Measurements from ENCODE around the gene TBC1D4.

TBC1D4 gene

DNA sequence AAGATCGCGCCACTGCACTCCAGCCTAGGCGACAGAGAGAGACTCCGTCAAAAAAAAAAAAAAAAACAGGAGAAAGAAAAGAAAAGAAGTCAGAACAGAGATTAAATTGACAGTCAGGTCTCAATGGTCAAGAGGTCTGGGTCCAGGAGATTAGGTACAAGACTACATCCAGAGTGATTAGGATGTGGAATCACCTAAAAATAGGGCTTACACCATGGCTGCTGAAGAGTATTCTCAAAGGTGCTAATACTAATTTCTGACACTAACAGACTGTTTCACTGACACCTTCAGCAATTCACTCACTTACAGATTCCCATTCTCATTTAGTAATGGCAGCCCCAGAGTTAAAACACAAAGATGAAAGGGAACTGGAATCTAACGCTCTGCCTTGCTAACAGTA is 91.7 kb downstream of the TBC1D4 start:
- no CpG with 5 or more reads among the region's 5 CpGs for WGBS (ENCODE audit: insufficient coverage, insufficient read length)
- no peak overlapping the region for H3K4me3 ChIP-seq (ENCODE audit: low read length)
- DNase-seq (ENCODE audit: low read depth, low spot score): no peak

DNA sequence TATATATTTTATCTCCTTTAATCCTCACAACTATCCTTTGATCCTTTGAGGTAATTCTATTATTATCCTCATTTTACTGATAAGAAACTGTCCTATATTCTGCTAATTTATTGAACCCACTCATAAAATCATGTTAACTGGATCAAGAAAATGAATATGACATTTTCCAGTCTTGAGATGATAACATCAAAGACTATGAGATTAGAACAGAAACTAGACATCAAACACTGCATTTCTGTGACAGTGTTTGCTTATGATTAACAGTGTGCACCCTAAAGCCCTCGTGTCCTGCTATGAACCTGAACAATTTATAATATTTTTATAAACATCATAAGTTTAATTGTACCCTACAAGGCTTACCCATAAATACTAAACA is 96.3 kb downstream of the TBC1D4 start:
- H3K27me3 ChIP-seq (ENCODE audit: control insufficient read depth, insufficient read depth, low read length): no peaks in the 10 kb centered on the region
- no peak for DNase-seq (ENCODE audit: low read depth, low spot score)
- no peaks in the 10 kb centered on the region for H3K9me3 ChIP-seq (ENCODE audit: control insufficient read depth, insufficient read depth, low read length)
- H3K36me3 ChIP-seq (ENCODE audit: control insufficient read depth, insufficient read depth, low read length): no peaks in the 10 kb centered on the region
- H3K4me1 ChIP-seq (ENCODE audit: control insufficient read depth, insufficient read depth, low read length): no peaks in the 10 kb centered on the region
- no peak overlapping the region for H3K27ac ChIP-seq (ENCODE audit: low read length)
- no peak overlapping the region for H3K4me3 ChIP-seq (ENCODE audit: low read length)
- WGBS (ENCODE audit: insufficient coverage, insufficient read length): no CpG with 5 or more reads among the region's 1 CpG

More for the DNA sequence above, 91.7 kb downstream of the TBC1D4 start:
- no peak overlapping the region for H3K27ac ChIP-seq (ENCODE audit: low read length)
- H3K4me1 ChIP-seq (ENCODE audit: control insufficient read depth, insufficient read depth, low read length): no peaks in the 10 kb centered on the region
- H3K27me3 ChIP-seq (ENCODE audit: control insufficient read depth, insufficient read depth, low read length): no peaks in the 10 kb centered on the region
- H3K9me3 ChIP-seq (ENCODE audit: control insufficient read depth, insufficient read depth, low read length): no peaks in the 10 kb centered on the region
- no peaks in the 10 kb centered on the region for H3K36me3 ChIP-seq (ENCODE audit: control insufficient read depth, insufficient read depth, low read length)

GRCh38 chr13:75384879-75385707 is 96.9 kb downstream of the TBC1D4 start:
- no peaks in the 10 kb centered on the region for H3K4me1 ChIP-seq (ENCODE audit: control insufficient read depth, insufficient read depth, low read length)
- WGBS (ENCODE audit: insufficient coverage, insufficient read length): no CpG with 5 or more reads among the region's 9 CpGs

DNA sequence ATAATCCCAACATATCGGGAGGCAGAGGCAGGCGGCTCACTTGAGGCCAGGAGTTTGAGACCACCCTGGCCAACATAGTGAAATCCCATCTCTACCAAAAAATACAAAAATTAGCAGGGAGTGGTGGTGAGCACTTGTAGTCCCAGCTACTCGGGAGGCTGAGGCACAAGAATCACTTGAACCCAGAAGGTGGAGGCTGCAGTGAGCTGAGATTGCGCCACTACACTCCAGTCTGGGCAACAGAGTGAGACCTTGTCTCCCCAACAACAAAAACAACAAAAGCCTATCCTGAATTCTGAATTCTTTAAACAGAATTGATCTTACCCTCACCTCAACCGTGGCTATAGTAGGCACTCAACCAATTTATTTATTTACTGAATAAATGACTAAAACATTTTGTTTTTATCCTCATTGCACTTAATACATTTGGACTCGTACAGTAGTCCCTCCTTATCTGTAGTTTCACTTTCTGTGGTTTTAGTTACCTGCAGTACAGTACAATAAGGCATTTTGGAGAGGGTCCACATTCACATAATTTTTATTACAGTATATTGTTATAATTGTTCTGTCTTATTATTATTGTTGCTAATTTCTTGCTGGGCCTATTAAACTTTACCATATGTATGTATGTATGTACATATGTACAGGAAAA is 98.8 kb downstream of the TBC1D4 start:
- Histone ChIP-seq H3K36me3 (ENCODE audit: control insufficient read depth, insufficient read depth, low read length) (no peaks in the 10 kb centered on the region), H3K9me3 (ENCODE audit: control insufficient read depth, insufficient read depth, low read length) (no peaks in the 10 kb centered on the region), H3K4me3 (ENCODE audit: low read length) (no peak overlapping the region), H3K27me3 (ENCODE audit: control insufficient read depth, insufficient read depth, low read length) (no peaks in the 10 kb centered on the region), H3K27ac (ENCODE audit: low read length) (no peak overlapping the region), H3K4me1 (ENCODE audit: control insufficient read depth, insufficient read depth, low read length) (no peaks in the 10 kb centered on the region)
- DNase-seq (ENCODE audit: low read depth, low spot score): no peak
- no CpG with 5 or more reads among the region's 6 CpGs for WGBS (ENCODE audit: insufficient coverage, insufficient read length)

More at GRCh38 chr13:75384879-75385707, 96.9 kb downstream of the TBC1D4 start:
- Histone ChIP-seq H3K36me3 (ENCODE audit: control insufficient read depth, insufficient read depth, low read length) (no peaks in the 10 kb centered on the region), H3K4me3 (ENCODE audit: low read length) (no peak overlapping the region), H3K27ac (ENCODE audit: low read length) (no peak overlapping the region), H3K9me3 (ENCODE audit: control insufficient read depth, insufficient read depth, low read length) (no peaks in the 10 kb centered on the region), H3K27me3 (ENCODE audit: control insufficient read depth, insufficient read depth, low read length) (no peaks in the 10 kb centered on the region)
- no peak for DNase-seq (ENCODE audit: low read depth, low spot score)

GRCh38 chr13:75378301-75378700 is 103.7 kb downstream of the TBC1D4 start:
- Histone ChIP-seq H3K4me3 (ENCODE audit: low read length) (no peak overlapping the region), H3K36me3 (ENCODE audit: control insufficient read depth, insufficient read depth, low read length) (no peaks in the 10 kb centered on the region), H3K27me3 (ENCODE audit: control insufficient read depth, insufficient read depth, low read length) (no peaks in the 10 kb centered on the region), H3K9me3 (ENCODE audit: control insufficient read depth, insufficient read depth, low read length) (no peaks in the 10 kb centered on the region), H3K4me1 (ENCODE audit: control insufficient read depth, insufficient read depth, low read length) (no peaks in the 10 kb centered on the region), H3K27ac (ENCODE audit: low read length) (no peak overlapping the region)
- DNase-seq (ENCODE audit: low read depth, low spot score): no peak
- WGBS (ENCODE audit: insufficient coverage, insufficient read length): no CpG with 5 or more reads among the region's 1 CpG

GRCh38 chr13:75376792-75377402 is 105.1 kb downstream of the TBC1D4 start:
- Histone ChIP-seq H3K4me1 (ENCODE audit: control insufficient read depth, insufficient read depth, low read length) (no peaks in the 10 kb centered on the region), H3K27me3 (ENCODE audit: control insufficient read depth, insufficient read depth, low read length) (no peaks in the 10 kb centered on the region), H3K36me3 (ENCODE audit: control insufficient read depth, insufficient read depth, low read length) (no peaks in the 10 kb centered on the region), H3K4me3 (ENCODE audit: low read length) (no peak overlapping the region), H3K27ac (ENCODE audit: low read length) (no peak overlapping the region), H3K9me3 (ENCODE audit: control insufficient read depth, insufficient read depth, low read length) (no peaks in the 10 kb centered on the region)
- no CpG with 5 or more reads among the region's 6 CpGs for WGBS (ENCODE audit: insufficient coverage, insufficient read length)
- DNase-seq (ENCODE audit: low read depth, low spot score): no peak

GRCh38 chr13:75375329-75375728 is 106.6 kb downstream of the TBC1D4 start:
- H3K27me3 ChIP-seq (ENCODE audit: control insufficient read depth, insufficient read depth, low read length): no peaks in the 10 kb centered on the region
- no peaks in the 10 kb centered on the region for H3K4me1 ChIP-seq (ENCODE audit: control insufficient read depth, insufficient read depth, low read length)
- no peaks in the 10 kb centered on the region for H3K36me3 ChIP-seq (ENCODE audit: control insufficient read depth, insufficient read depth, low read length)
- no CpG with 5 or more reads among the region's 2 CpGs for WGBS (ENCODE audit: insufficient coverage, insufficient read length)
- H3K4me3 ChIP-seq (ENCODE audit: low read length): no peak overlapping the region
- DNase-seq (ENCODE audit: low read depth, low spot score): no peak
- no peak overlapping the region for H3K27ac ChIP-seq (ENCODE audit: low read length)
- no peaks in the 10 kb centered on the region for H3K9me3 ChIP-seq (ENCODE audit: control insufficient read depth, insufficient read depth, low read length)

DNA sequence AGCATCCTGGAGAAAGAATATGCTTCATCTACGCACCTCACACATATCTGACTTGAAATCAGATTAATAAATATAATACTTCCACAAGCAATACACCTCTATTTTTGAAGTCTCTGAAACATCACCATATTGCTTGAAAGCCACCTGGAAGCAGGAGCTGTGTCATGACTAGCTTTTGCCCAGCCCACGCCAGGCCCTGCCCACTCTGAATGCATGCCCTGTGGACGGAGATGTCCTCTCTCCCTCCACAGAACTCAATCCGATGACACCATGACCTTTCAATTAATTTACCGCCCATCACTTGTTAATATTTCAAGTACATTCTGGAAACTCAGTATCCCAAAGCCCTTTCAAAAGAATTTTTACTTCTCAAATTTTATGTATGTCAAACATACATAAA is 108.0 kb downstream of the TBC1D4 start:
- WGBS (ENCODE audit: insufficient coverage, insufficient read length): no CpG with 5 or more reads among the region's 5 CpGs
- Histone ChIP-seq H3K27ac (ENCODE audit: low read length) (no peak overlapping the region), H3K9me3 (ENCODE audit: control insufficient read depth, insufficient read depth, low read length) (no peaks in the 10 kb centered on the region), H3K4me3 (ENCODE audit: low read length) (no peak overlapping the region), H3K36me3 (ENCODE audit: control insufficient read depth, insufficient read depth, low read length) (no peaks in the 10 kb centered on the region), H3K27me3 (ENCODE audit: control insufficient read depth, insufficient read depth, low read length) (no peaks in the 10 kb centered on the region), H3K4me1 (ENCODE audit: control insufficient read depth, insufficient read depth, low read length) (no peaks in the 10 kb centered on the region)
- DNase-seq (ENCODE audit: low read depth, low spot score): no peak

DNA sequence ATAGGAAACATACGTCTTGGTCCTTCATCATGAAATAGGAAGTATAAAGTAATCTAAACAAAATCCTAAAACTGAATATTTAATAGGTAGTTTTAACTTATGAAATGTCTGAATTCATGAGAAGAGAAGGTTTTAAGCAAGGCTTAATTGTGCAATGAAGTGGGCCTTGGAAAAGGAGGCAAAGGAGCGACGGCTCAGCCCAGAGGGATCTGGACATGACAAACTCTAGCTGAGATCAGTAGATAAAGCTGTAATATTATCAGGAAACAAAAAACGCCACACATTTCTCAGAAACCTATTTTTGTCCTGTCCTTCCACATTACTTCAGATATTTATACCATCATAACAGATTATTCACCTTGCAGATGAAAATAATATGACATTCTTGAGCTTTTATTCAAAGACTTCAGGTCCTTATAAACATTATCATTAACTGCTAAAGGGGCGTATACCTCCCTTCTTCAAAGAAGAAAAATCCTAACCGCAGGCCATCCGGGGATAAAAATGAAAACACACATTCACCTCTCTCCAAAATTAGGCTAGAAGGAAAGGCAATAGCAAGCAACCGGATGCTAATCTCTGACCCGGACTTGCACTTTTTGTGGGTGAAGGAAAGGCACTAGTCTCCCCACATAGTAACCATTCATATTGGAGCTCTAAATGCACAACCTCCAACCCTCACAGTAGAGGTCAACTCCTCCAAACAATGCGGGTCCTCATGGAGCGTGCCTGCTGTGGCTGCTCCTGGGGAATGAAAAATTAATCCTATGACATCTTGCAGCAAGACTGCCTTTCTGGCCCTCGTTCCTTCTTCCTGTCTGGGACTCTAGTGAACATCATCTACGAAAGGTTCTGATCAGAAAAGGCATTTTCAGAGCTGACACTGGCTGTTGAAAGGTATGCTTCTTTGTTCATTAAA is 108.8 kb downstream of the TBC1D4 start:
- Histone ChIP-seq H3K4me3 (ENCODE audit: low read length) (no peak overlapping the region), H3K36me3 (ENCODE audit: control insufficient read depth, insufficient read depth, low read length) (no peaks in the 10 kb centered on the region), H3K27ac (ENCODE audit: low read length) (no peak overlapping the region), H3K4me1 (ENCODE audit: control insufficient read depth, insufficient read depth, low read length) (no peaks in the 10 kb centered on the region; the same call in 1 of the 2 replicates), H3K9me3 (ENCODE audit: control insufficient read depth, insufficient read depth, low read length) (no peaks in the 10 kb centered on the region), H3K27me3 (ENCODE audit: control insufficient read depth, insufficient read depth, low read length) (no peaks in the 10 kb centered on the region)
- WGBS (ENCODE audit: insufficient coverage, insufficient read length): no CpG with 5 or more reads among the region's 13 CpGs
- DNase-seq (ENCODE audit: low read depth, low spot score): no peak

DNA sequence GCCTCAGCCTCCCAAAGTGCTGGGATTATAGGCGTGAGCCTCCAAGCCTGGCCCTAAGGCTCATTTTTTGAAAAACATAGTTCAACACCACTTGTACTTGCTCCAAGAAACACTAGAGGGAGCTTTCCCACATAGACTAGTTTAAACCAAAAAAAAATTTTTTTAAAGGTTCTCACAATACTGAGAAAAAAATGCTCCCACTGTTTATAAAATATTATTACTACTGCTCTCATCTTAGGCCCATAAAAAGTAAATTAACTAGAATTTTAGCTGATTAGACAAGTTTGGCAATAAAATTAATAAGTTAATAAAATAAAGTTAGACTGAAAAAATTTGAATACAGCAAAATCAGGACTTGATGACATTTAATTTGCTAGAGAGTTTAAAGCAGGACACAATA is 109.5 kb downstream of the TBC1D4 start:
- Histone ChIP-seq H3K4me1 (ENCODE audit: control insufficient read depth, insufficient read depth, low read length) (no peaks in the 10 kb centered on the region; the same call in 1 of the 2 replicates), H3K27me3 (ENCODE audit: control insufficient read depth, insufficient read depth, low read length) (no peaks in the 10 kb centered on the region), H3K4me3 (ENCODE audit: low read length) (no peak overlapping the region), H3K36me3 (ENCODE audit: control insufficient read depth, insufficient read depth, low read length) (no peaks in the 10 kb centered on the region), H3K9me3 (ENCODE audit: control insufficient read depth, insufficient read depth, low read length) (no peaks in the 10 kb centered on the region), H3K27ac (ENCODE audit: low read length) (no peak overlapping the region)
- WGBS (ENCODE audit: insufficient coverage, insufficient read length): no CpG with 5 or more reads among the region's 1 CpG
- DNase-seq (ENCODE audit: low read depth, low spot score): no peak

Measured in iPS DF 6.9 (cell line).